ENCODE data around the gene MYBPC2. TPM values are rescaled to one million over a fixed set of nuclear protein-coding genes. Genes with fewer than 3 reads are reported as not detected.

MYBPC2 gene
- total and polyA plus RNA-seq, 9 of the 15 experiments (the other 6 are each of a cell fraction or from before 2014, with no cell fraction given), result 0.01 to 0.14 (median 0.04) TPM; not detected in 6

DNA sequence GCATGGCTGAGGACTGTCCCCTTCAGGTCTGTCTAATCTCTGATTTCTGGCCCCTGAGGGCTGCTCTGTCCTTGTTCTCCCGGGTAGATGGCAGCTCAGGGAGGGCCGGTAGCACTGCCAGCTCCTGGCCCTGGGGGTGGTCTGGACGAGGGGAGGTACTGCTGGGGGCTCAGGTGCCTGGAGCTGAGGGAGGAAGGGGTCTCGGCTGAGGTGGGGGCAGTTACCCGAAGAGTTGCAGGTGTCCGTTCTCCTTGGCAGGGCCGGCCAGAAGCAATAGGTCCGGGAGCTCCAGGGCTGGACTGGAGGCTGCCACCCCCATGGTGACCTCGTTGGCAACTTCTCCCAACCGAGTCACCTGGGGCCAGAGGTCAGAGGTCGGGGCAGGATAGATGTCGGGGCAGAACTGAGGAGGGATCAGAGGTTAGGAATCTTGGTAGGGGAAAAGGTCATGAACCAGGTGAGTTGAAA lies 42.4 kb downstream of the MYBPC2 start:
- intact Hi-C loops (cut with micrococcal nuclease), result no loop called here
- Histone ChIP-seq H3K9me3 (replicated peaks; ENCODE audit: control insufficient read depth, insufficient read depth, low read depth, low read length) (no peaks in the 10 kb centered on the region; the same call in 1 of the 2 replicates), H3K27me3 (ENCODE audit: control insufficient read depth in 2 of 2, insufficient read depth in 2 of 2, low read length in 2 of 2) (no peaks in the 10 kb centered on the region; a peak in 2 of 5 replicates), H3K4me3 (no peak overlapping the region), H3K27ac (ENCODE audit: extremely low read depth, low read depth, low read length) (no peak overlapping the region), H3K4me2 (ENCODE audit: insufficient read depth, low read length) (no peak overlapping the region), H3K9me1 (ENCODE audit: control insufficient read depth, insufficient read depth, low read length) (no peaks in the 10 kb centered on the region), H2AFZ (ENCODE audit: low read depth, low read length) (no peak overlapping the region), H4K20me1 (replicated peaks; ENCODE audit: control insufficient read depth, insufficient read depth, low read length) (peaks cover 7% of the 10 kb centered on the region; the same call in 1 of the 2 replicates), H3K36me3 (ENCODE audit: control insufficient read depth, insufficient read depth, low read length) (peaks cover 22% of the 10 kb centered on the region; the same call in 1 of the 3 replicates), H3K79me2 (ENCODE audit: control insufficient read depth, insufficient read depth, low read length) (peaks cover 25% of the 10 kb centered on the region), H3K9ac (ENCODE audit: insufficient read depth in 1 of 2, low read depth in 2 of 2, low read length in 2 of 2) (peak overlapping the region in 1 of 2 experiments; percentile 75; a peak in 2 of 4 replicates), H3K4me1 (replicated peaks in 1 of 2; ENCODE audit: control insufficient read depth in 2 of 2, insufficient read depth in 2 of 2, low read length in 2 of 2) (peaks cover 5 to 44% of the 10 kb centered on the region in 2 experiments; a peak in 4 of 5 replicates)
- ChIA-PET POLR2A (interaction anchor here (1.6 kb wide), 1 partner anchor 9 kb away, joined by 5 read pairs; no protein-coding TSS in a partner anchor), CTCF (ENCODE audit: low intra/inter-chr PET ratio) (no interaction called here)
- FAIRE-seq (no peak), DNase-seq (ENCODE audit: extremely low read depth in 1 of 4, low spot score in 3 of 4) (no peak), ATAC-seq (no peak)
- BruUV-seq (replicated peaks), result no TSS peak
- in situ Hi-C loops (cut with MboI), result no loop called here
- peak; percentile 62 for TF ChIP-seq NR2C1 (IDR thresholded peaks at IDR 0.05)
- TF ChIP-seq NR2C1 (tag; IDR thresholded peaks at IDR 0.05), result no peak
- TF ChIP-seq ZNF217 (CRISPR knock-in tag; IDR thresholded peaks at IDR 0.05), result no peak
- WGBS (ENCODE audit: insufficient coverage, low coverage, missing lambda C conversion rate), result 39% methylated on average over 11 of the region's 12 CpGs

DNA sequence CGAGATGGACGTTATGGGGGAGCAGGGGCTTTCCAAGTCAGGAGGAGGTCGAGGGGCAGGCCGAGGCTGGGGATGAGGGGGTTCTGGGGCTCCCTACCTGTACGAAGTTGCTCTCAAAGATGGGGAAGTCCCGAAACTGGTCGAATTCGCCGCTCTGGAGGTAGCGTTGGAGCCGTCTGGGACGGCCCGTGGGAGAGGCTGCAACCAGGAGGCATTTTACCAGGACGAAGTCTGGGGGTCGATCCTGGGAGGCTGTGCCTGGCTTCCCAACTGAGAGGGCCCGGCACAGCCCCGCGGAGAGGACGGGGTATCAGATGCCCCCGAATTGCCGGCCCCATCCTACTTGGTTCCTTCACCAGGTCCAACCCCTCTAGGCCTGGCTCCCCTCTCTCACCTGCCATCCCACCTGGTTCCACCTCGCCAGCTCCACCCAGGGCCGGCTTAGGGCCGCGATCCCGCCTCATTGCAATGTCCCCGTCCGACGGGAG lies 43.1 kb downstream of the MYBPC2 start:
- no peak for ATAC-seq
- H2AFZ ChIP-seq (ENCODE audit: low read depth, low read length), result no peak overlapping the region
- 0 out of 2 replicates have a peak overlapping the region, but pooled peaks have one; percentile 72 for H3K4me3 ChIP-seq

More for the DNA sequence above, 43.1 kb downstream of the MYBPC2 start:
- Histone ChIP-seq H3K36me3 (ENCODE audit: control insufficient read depth, insufficient read depth, low read length) (peaks cover 28% of the 10 kb centered on the region; the same call in 1 of the 3 replicates), H3K27me3 (ENCODE audit: control insufficient read depth in 2 of 2, insufficient read depth in 2 of 2, low read length in 2 of 2) (no peaks in the 10 kb centered on the region; a peak in 2 of 5 replicates), H3K27ac (ENCODE audit: extremely low read depth, low read depth, low read length) (no peak overlapping the region), H3K79me2 (ENCODE audit: control insufficient read depth, insufficient read depth, low read length) (peaks cover 25% of the 10 kb centered on the region), H3K9me3 (replicated peaks; ENCODE audit: control insufficient read depth, insufficient read depth, low read depth, low read length) (no peaks in the 10 kb centered on the region; the same call in 1 of the 2 replicates), H3K9me1 (ENCODE audit: control insufficient read depth, insufficient read depth, low read length) (no peaks in the 10 kb centered on the region), H3K4me2 (ENCODE audit: insufficient read depth, low read length) (no peak overlapping the region; the same call in 1 of the 2 replicates), H3K9ac (ENCODE audit: insufficient read depth in 1 of 2, low read depth in 2 of 2, low read length in 2 of 2) (0 out of 4 replicates have a peak overlapping the region, but pooled peaks of 1 of the 2 experiments have one; percentile 29), H3K4me1 (replicated peaks in 1 of 2; ENCODE audit: control insufficient read depth in 2 of 2, insufficient read depth in 2 of 2, low read length in 2 of 2) (peaks cover 5 to 49% of the 10 kb centered on the region in 2 experiments; a peak in 4 of 5 replicates), H4K20me1 (replicated peaks; ENCODE audit: control insufficient read depth, insufficient read depth, low read length) (peaks cover 7% of the 10 kb centered on the region; the same call in 1 of the 2 replicates)
- no peak for TF ChIP-seq BHLHE40 (IDR thresholded peaks at IDR 0.05; ENCODE audit: low read length)
- no peak for TF ChIP-seq SMC3 (conservative IDR thresholded peaks at IDR 0.05; ENCODE audit: insufficient read depth, low read depth, low read length)
- TF ChIP-seq, protein P1, sequence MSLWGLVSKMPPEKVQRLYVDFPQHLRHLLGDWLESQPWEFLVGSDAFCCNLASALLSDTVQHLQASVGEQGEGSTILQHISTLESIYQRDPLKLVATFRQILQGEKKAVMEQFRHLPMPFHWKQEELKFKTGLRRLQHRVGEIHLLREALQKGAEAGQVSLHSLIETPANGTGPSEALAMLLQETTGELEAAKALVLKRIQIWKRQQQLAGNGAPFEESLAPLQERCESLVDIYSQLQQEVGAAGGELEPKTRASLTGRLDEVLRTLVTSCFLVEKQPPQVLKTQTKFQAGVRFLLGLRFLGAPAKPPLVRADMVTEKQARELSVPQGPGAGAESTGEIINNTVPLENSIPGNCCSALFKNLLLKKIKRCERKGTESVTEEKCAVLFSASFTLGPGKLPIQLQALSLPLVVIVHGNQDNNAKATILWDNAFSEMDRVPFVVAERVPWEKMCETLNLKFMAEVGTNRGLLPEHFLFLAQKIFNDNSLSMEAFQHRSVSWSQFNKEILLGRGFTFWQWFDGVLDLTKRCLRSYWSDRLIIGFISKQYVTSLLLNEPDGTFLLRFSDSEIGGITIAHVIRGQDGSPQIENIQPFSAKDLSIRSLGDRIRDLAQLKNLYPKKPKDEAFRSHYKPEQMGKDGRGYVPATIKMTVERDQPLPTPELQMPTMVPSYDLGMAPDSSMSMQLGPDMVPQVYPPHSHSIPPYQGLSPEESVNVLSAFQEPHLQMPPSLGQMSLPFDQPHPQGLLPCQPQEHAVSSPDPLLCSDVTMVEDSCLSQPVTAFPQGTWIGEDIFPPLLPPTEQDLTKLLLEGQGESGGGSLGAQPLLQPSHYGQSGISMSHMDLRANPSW (CRISPR knock-in tag; IDR thresholded peaks at IDR 0.05), result no peak
- TF ChIP-seq PHF8 (IDR thresholded peaks at IDR 0.05; ENCODE audit: borderline replicate concordance, low read length), result no peak
- no peak for TF ChIP-seq DDX20 (tag; IDR thresholded peaks at IDR 0.05; ENCODE audit: low read depth)
- no peak for TF ChIP-seq POLR2B (IDR thresholded peaks at IDR 0.05; ENCODE audit: low read depth, partially characterized antibody)
- 0 out of 2 replicates have a peak, but pooled peaks have one; percentile 4 for TF ChIP-seq STAG1 (CRISPR knock-in tag; IDR thresholded peaks at IDR 0.05; ENCODE audit: borderline replicate concordance)
- no TSS peak for BruUV-seq (replicated peaks)
- intact Hi-C loops (cut with micrococcal nuclease), result loop anchor here (1.0 kb wide), 1 partner anchor 101 kb away; no protein-coding TSS in a partner anchor
- ChIA-PET POLR2A (no interaction called here), CTCF (ENCODE audit: low intra/inter-chr PET ratio) (no interaction called here)
- 46% methylated on average over 20 of the region's 29 CpGs for WGBS (ENCODE audit: insufficient coverage, low coverage, missing lambda C conversion rate)
- FAIRE-seq, result no peak
- in situ Hi-C loops (cut with MboI), result no loop called here
- DNase-seq (ENCODE audit: extremely low read depth in 1 of 4, low spot score in 3 of 4), result no peak

Data from K562 (cell line).